ENCODE data around the gene TTC32. TPM values are rescaled to one million over a fixed set of nuclear protein-coding genes. Genes with fewer than 3 reads are reported as not detected.

Gene TTC32
- total RNA-seq, 1 experiment from 2014 or later, result 9.9 TPM

DNA sequence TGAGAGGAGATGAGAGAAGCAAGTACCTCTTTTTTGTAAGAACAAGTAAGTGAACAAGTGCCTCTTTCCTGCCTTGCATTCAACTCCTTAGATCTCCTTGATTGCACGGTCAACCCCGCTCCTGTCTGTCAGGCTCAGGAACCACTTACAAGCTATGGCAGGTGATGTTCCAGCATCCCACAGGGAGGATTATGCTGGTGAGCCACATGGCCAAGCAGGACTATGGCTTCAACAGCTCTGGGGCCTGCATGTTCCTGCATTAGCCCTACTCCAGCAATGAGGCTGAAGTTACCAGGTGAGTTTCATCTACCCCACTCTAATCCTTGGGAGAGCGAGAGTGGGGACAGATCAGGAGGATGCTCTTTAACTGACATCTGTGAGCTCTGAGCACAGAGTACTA is 29.5 kb downstream of the TTC32 start:
- no peaks in the 10 kb centered on the region for H3K9me3 Mint-ChIP-seq
- DNase-seq (ENCODE audit: low spot score), result no peak
- no peaks in the 10 kb centered on the region for H3K36me3 Mint-ChIP-seq
- ATAC-seq, result no peak
- H3K4me3 Mint-ChIP-seq, result no peak overlapping the region
- peaks cover 38% of the 10 kb centered on the region for H3K27me3 Mint-ChIP-seq (ENCODE audit: low read depth)
- TF ChIP-seq, protein P1, sequence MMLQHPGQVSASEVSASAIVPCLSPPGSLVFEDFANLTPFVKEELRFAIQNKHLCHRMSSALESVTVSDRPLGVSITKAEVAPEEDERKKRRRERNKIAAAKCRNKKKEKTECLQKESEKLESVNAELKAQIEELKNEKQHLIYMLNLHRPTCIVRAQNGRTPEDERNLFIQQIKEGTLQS (CRISPR knock-in tag; conservative IDR thresholded peaks at IDR 0.05), result no peak
- no peak for TF ChIP-seq MYBL2 (CRISPR knock-in tag; IDR thresholded peaks at IDR 0.05)
- TF ChIP-seq, protein P2, sequence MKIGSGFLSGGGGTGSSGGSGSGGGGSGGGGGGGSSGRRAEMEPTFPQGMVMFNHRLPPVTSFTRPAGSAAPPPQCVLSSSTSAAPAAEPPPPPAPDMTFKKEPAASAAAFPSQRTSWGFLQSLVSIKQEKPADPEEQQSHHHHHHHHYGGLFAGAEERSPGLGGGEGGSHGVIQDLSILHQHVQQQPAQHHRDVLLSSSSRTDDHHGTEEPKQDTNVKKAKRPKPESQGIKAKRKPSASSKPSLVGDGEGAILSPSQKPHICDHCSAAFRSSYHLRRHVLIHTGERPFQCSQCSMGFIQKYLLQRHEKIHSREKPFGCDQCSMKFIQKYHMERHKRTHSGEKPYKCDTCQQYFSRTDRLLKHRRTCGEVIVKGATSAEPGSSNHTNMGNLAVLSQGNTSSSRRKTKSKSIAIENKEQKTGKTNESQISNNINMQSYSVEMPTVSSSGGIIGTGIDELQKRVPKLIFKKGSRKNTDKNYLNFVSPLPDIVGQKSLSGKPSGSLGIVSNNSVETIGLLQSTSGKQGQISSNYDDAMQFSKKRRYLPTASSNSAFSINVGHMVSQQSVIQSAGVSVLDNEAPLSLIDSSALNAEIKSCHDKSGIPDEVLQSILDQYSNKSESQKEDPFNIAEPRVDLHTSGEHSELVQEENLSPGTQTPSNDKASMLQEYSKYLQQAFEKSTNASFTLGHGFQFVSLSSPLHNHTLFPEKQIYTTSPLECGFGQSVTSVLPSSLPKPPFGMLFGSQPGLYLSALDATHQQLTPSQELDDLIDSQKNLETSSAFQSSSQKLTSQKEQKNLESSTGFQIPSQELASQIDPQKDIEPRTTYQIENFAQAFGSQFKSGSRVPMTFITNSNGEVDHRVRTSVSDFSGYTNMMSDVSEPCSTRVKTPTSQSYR (CRISPR knock-in tag; IDR thresholded peaks at IDR 0.05), result no peak
- no peak for TF ChIP-seq EMX1 (CRISPR knock-in tag; IDR thresholded peaks at IDR 0.05)
- TF ChIP-seq, protein P3, sequence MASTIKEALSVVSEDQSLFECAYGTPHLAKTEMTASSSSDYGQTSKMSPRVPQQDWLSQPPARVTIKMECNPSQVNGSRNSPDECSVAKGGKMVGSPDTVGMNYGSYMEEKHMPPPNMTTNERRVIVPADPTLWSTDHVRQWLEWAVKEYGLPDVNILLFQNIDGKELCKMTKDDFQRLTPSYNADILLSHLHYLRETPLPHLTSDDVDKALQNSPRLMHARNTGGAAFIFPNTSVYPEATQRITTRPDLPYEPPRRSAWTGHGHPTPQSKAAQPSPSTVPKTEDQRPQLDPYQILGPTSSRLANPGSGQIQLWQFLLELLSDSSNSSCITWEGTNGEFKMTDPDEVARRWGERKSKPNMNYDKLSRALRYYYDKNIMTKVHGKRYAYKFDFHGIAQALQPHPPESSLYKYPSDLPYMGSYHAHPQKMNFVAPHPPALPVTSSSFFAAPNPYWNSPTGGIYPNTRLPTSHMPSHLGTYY (CRISPR knock-in tag; IDR thresholded peaks at IDR 0.05), result no peak
- TF ChIP-seq RELA (CRISPR knock-in tag; IDR thresholded peaks at IDR 0.05; ENCODE audit: borderline replicate concordance), result no peak
- H3K27ac Mint-ChIP-seq, result no peak overlapping the region
- POLR2A ChIA-PET, result no interaction called here
- H3K4me1 Mint-ChIP-seq, result peaks cover 7% of the 10 kb centered on the region; the same call in 1 of the 2 replicates
- CTCF ChIA-PET, result no interaction called here

DNA sequence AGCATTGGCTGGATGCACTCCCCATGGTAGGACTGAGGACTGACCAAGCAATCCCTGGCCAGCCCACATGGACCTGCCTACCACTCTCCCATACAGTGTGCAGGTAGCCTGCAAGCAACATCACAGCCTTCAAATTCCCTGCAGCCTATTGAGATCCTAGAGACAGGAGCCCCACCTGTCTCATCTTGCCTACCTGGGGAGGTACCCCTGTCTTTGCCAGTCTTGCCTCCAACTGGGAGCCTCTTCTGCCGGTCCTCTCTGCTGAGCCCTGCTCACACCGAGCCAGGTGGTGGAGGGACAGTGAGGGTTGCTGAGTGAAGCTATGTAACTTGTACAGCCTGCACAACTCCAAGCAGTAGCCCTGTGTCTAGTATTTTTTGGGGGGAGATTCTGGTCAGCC is 29.9 kb downstream of the TTC32 start:
- no peak for ATAC-seq
- ChIA-PET POLR2A (no interaction called here), CTCF (no interaction called here)
- H3K27ac Mint-ChIP-seq, result no peak overlapping the region
- no peak for DNase-seq (ENCODE audit: low spot score)
- H3K27me3 Mint-ChIP-seq (ENCODE audit: low read depth), result peaks cover 41% of the 10 kb centered on the region
- H3K4me3 Mint-ChIP-seq, result no peak overlapping the region
- H3K9me3 Mint-ChIP-seq, result no peaks in the 10 kb centered on the region
- peaks cover 7% of the 10 kb centered on the region; the same call in 1 of the 2 replicates for H3K4me1 Mint-ChIP-seq
- H3K36me3 Mint-ChIP-seq, result no peaks in the 10 kb centered on the region
- TF ChIP-seq CBFB (CRISPR knock-in tag; IDR thresholded peaks at IDR 0.05; ENCODE audit: low read depth) (no peak), ELF4 (CRISPR knock-in tag; IDR thresholded peaks at IDR 0.05; ENCODE audit: low read depth) (no peak)

DNA sequence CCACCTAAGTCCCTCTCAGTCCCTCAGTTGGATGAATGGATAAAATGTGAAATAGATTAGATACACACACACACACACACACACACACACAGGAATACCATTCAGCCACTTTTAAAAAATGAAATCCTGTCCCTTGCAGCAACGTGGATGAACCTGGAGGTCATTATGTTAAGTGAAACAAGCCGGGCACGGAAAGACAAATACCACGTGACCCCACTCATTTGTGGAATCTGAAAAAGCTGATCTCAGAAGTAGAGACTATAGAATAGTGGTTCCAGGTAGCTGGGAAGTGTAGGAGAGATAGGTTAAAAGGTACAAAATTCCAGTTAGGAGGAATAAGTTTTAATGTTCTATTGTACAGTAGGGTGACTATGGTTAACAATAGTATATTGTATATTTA is 31.0 kb downstream of the TTC32 start:
- CTCF ChIA-PET, result no interaction called here
- POLR2A ChIA-PET, result no interaction called here
- Mint-ChIP-seq H3K4me3 (no peak overlapping the region), H3K9me3 (no peaks in the 10 kb centered on the region), H3K36me3 (no peaks in the 10 kb centered on the region), H3K4me1 (peaks cover 7% of the 10 kb centered on the region; the same call in 1 of the 2 replicates), H3K27me3 (ENCODE audit: low read depth) (peaks cover 41% of the 10 kb centered on the region), H3K27ac (no peak overlapping the region)
- ATAC-seq (no peak), DNase-seq (ENCODE audit: low spot score) (no peak)
- no peak for TF ChIP-seq PRRX2 (CRISPR knock-in tag; IDR thresholded peaks at IDR 0.05)
- TF ChIP-seq HMGA2 (CRISPR knock-in tag; IDR thresholded peaks at IDR 0.05), result no peak
- TF ChIP-seq, protein P3 (CRISPR knock-in tag; IDR thresholded peaks at IDR 0.05), result no peak
- TF ChIP-seq NFATC4 (CRISPR knock-in tag; IDR thresholded peaks at IDR 0.05), result no peak
- no peak for TF ChIP-seq ZNF317 (CRISPR knock-in tag; IDR thresholded peaks at IDR 0.05; ENCODE audit: borderline replicate concordance, low read depth)
- TF ChIP-seq, protein P4, sequence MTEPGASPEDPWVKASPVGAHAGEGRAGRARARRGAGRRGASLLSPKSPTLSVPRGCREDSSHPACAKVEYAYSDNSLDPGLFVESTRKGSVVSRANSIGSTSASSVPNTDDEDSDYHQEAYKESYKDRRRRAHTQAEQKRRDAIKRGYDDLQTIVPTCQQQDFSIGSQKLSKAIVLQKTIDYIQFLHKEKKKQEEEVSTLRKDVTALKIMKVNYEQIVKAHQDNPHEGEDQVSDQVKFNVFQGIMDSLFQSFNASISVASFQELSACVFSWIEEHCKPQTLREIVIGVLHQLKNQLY (CRISPR knock-in tag; IDR thresholded peaks at IDR 0.05), result no peak
